ENCODE measurements around the gene TSPEAR. TPM values are rescaled to one million over a fixed set of nuclear protein-coding genes. Genes with fewer than 3 reads are reported as not detected.
"Not testable (repeated sequence)": the region's sequence is repeated elsewhere in the genome, so short reads cannot be mapped to it uniquely, and the experiment has no call there.

TSPEAR gene
- total RNA-seq, 2 donors from 2014 or later: not detected

- Mint-ChIP-seq H3K4me1 (peaks cover 3% of the 10 kb centered on the region), H3K27ac (no peak overlapping the region), H3K4me3 (no peak overlapping the region), H3K36me3 (ENCODE audit: low read depth) (no peaks in the 10 kb centered on the region), H3K27me3 (no peaks in the 10 kb centered on the region)
- DNase-seq (no peak), ATAC-seq (no peak)
- H3K9me3 ChIP-seq (ENCODE audit: control insufficient read depth, low read length, poor library complexity, severe bottlenecking): no peaks in the 10 kb centered on the region
Measured at GRCh38 chr21:44508711-44509445, 202.5 kb downstream of the TSPEAR start.

- no peaks in the 10 kb centered on the region for H3K27me3 Mint-ChIP-seq
- H3K36me3 Mint-ChIP-seq (ENCODE audit: low read depth): no peaks in the 10 kb centered on the region
- DNase-seq: no peak
- no peak overlapping the region for H3K27ac Mint-ChIP-seq
- no peaks in the 10 kb centered on the region for H3K9me3 ChIP-seq (ENCODE audit: control insufficient read depth, low read length, poor library complexity, severe bottlenecking)
- H3K4me1 Mint-ChIP-seq: peaks cover 3% of the 10 kb centered on the region
- no peak overlapping the region for H3K4me3 Mint-ChIP-seq
- ATAC-seq: no peak
Measured at GRCh38 chr21:44508426-44508710, 203.0 kb downstream of the TSPEAR start.

- no peak overlapping the region for H3K27ac Mint-ChIP-seq
- ATAC-seq (no peak), DNase-seq (no peak)
- H3K27me3 Mint-ChIP-seq: no peaks in the 10 kb centered on the region
- peaks cover 3% of the 10 kb centered on the region for H3K4me1 Mint-ChIP-seq
- no peaks in the 10 kb centered on the region for H3K36me3 Mint-ChIP-seq (ENCODE audit: low read depth)
- H3K9me3 ChIP-seq (ENCODE audit: control insufficient read depth, low read length, poor library complexity, severe bottlenecking): no peaks in the 10 kb centered on the region
- no peak overlapping the region for H3K4me3 Mint-ChIP-seq
Measured at GRCh38 chr21:44507673-44508425, 203.5 kb downstream of the TSPEAR start.

GRCh38 chr21:44506279-44507255, 204.8 kb downstream of the TSPEAR start:
- Mint-ChIP-seq H3K27ac (no peak overlapping the region), H3K4me3 (no peak overlapping the region), H3K36me3 (ENCODE audit: low read depth) (no peaks in the 10 kb centered on the region), H3K27me3 (no peaks in the 10 kb centered on the region), H3K4me1 (peaks cover 3% of the 10 kb centered on the region)
- ATAC-seq (no peak), DNase-seq (no peak)
- no peaks in the 10 kb centered on the region for H3K9me3 ChIP-seq (ENCODE audit: control insufficient read depth, low read length, poor library complexity, severe bottlenecking)

GRCh38 chr21:44505673-44506278, 205.6 kb downstream of the TSPEAR start:
- H3K4me1 Mint-ChIP-seq: peaks cover 3% of the 10 kb centered on the region

GRCh38 chr21:44503901-44504399, 207.4 kb downstream of the TSPEAR start:
- Mint-ChIP-seq H3K27me3 (no peaks in the 10 kb centered on the region), H3K36me3 (ENCODE audit: low read depth) (no peaks in the 10 kb centered on the region), H3K4me1 (peaks cover 3% of the 10 kb centered on the region), H3K27ac (no peak overlapping the region), H3K4me3 (no peak overlapping the region)
- no peaks in the 10 kb centered on the region for H3K9me3 ChIP-seq (ENCODE audit: control insufficient read depth, low read length, poor library complexity, severe bottlenecking)
- ATAC-seq (no peak), DNase-seq (no peak)

More at GRCh38 chr21:44505673-44506278, 205.6 kb downstream of the TSPEAR start:
- Mint-ChIP-seq H3K27me3 (no peaks in the 10 kb centered on the region), H3K36me3 (ENCODE audit: low read depth) (no peaks in the 10 kb centered on the region), H3K4me3 (no peak overlapping the region), H3K27ac (no peak overlapping the region)
- DNase-seq: no peak
- no peaks in the 10 kb centered on the region for H3K9me3 ChIP-seq (ENCODE audit: control insufficient read depth, low read length, poor library complexity, severe bottlenecking)
- ATAC-seq: no peak

- H3K9me3 ChIP-seq (ENCODE audit: control insufficient read depth, low read length, poor library complexity, severe bottlenecking); ATAC-seq; H3K27me3 Mint-ChIP-seq; DNase-seq; H3K27ac Mint-ChIP-seq; H3K36me3 Mint-ChIP-seq (ENCODE audit: low read depth); H3K4me1 Mint-ChIP-seq: not testable (repeated sequence)
- peak overlapping the region; percentile 28 for H3K4me3 Mint-ChIP-seq
Measured at GRCh38 chr21:44503006-44503889, 208.1 kb downstream of the TSPEAR start.

GRCh38 chr21:44502171-44502958, 209.0 kb downstream of the TSPEAR start:
- Mint-ChIP-seq H3K4me3 (no peak overlapping the region), H3K27ac (no peak overlapping the region), H3K36me3 (ENCODE audit: low read depth) (no peaks in the 10 kb centered on the region), H3K4me1 (peaks cover 3% of the 10 kb centered on the region), H3K27me3 (no peaks in the 10 kb centered on the region)
- no peak for DNase-seq
- H3K9me3 ChIP-seq (ENCODE audit: control insufficient read depth, low read length, poor library complexity, severe bottlenecking): no peaks in the 10 kb centered on the region
- no peak for ATAC-seq

- H3K36me3 Mint-ChIP-seq (ENCODE audit: low read depth): no peaks in the 10 kb centered on the region
- H3K4me1 Mint-ChIP-seq: peaks cover 3% of the 10 kb centered on the region
- H3K27ac Mint-ChIP-seq: no peak overlapping the region
- ATAC-seq (no peak), DNase-seq (no peak)
- peaks cover 16% of the 10 kb centered on the region for H3K27me3 Mint-ChIP-seq
- no peaks in the 10 kb centered on the region for H3K9me3 ChIP-seq (ENCODE audit: control insufficient read depth, low read length, poor library complexity, severe bottlenecking)
- no peak overlapping the region for H3K4me3 Mint-ChIP-seq
Measured at GRCh38 chr21:44500111-44500510, 211.3 kb downstream of the TSPEAR start.

GRCh38 chr21:44499631-44500030, 211.7 kb downstream of the TSPEAR start:
- Mint-ChIP-seq H3K36me3 (ENCODE audit: low read depth) (no peaks in the 10 kb centered on the region), H3K27me3 (peaks cover 16% of the 10 kb centered on the region), H3K4me1 (peaks cover 3% of the 10 kb centered on the region), H3K4me3 (no peak overlapping the region), H3K27ac (no peak overlapping the region)
- DNase-seq (no peak), ATAC-seq (no peak)
- H3K9me3 ChIP-seq (ENCODE audit: control insufficient read depth, low read length, poor library complexity, severe bottlenecking): no peaks in the 10 kb centered on the region

GRCh38 chr21:44499211-44499560, 212.2 kb downstream of the TSPEAR start:
- H3K9me3 ChIP-seq (ENCODE audit: control insufficient read depth, low read length, poor library complexity, severe bottlenecking): no peaks in the 10 kb centered on the region
- peaks cover 16% of the 10 kb centered on the region for H3K27me3 Mint-ChIP-seq
- ATAC-seq (no peak), DNase-seq (no peak)
- no peaks in the 10 kb centered on the region for H3K36me3 Mint-ChIP-seq (ENCODE audit: low read depth)
- peaks cover 2% of the 10 kb centered on the region for H3K4me1 Mint-ChIP-seq
- H3K27ac Mint-ChIP-seq: no peak overlapping the region
- H3K4me3 Mint-ChIP-seq: no peak overlapping the region
